Measurements from ENCODE around the gene DTWD1. TPM values are rescaled to one million over a fixed set of nuclear protein-coding genes. Genes with fewer than 3 reads are reported as not detected.

DTWD1 gene
- total and polyA plus RNA-seq, 9 of the 15 experiments (the other 6 are each of a cell fraction or from before 2014, with no cell fraction given), result 23.1 to 76.4 (median 36.5) TPM

DNA sequence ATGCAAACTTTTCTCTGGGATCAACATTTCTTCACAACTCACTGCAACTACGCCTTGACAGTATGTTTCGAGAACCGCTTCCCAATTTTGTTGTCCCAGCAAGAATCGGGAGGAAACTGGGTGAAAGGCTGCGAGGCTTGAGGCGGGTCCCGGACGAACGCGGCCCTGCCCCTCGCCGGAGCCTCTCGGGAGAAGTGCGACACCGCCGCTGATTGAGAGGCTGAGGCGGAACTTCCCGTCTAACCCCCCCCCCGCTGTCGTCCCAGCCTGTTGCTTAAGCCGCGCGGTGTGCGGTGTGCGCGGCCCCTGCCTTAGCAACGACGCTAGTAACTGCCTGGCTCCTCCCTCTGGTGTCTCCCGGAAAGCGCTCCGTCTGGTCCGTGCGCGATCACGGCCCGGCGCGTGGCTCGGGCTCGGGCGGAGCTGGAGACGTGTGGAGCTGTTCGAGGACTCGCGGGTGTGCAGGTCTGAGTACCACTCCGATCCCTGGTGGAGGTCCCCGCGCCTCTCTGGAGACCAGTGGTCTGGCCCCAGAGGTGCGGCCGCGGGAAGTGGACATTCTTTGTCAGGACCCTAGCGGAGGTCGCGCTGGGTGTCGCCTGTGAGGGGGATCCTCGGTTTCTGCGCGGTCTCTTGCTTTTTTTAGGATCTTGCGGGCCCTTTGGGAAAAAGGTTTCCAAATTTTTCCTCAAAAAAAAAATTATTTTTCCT lies at the start of gene DTWD1, which contains the start of gene FAM227B (continued):
- TF ChIP-seq, protein P1, sequence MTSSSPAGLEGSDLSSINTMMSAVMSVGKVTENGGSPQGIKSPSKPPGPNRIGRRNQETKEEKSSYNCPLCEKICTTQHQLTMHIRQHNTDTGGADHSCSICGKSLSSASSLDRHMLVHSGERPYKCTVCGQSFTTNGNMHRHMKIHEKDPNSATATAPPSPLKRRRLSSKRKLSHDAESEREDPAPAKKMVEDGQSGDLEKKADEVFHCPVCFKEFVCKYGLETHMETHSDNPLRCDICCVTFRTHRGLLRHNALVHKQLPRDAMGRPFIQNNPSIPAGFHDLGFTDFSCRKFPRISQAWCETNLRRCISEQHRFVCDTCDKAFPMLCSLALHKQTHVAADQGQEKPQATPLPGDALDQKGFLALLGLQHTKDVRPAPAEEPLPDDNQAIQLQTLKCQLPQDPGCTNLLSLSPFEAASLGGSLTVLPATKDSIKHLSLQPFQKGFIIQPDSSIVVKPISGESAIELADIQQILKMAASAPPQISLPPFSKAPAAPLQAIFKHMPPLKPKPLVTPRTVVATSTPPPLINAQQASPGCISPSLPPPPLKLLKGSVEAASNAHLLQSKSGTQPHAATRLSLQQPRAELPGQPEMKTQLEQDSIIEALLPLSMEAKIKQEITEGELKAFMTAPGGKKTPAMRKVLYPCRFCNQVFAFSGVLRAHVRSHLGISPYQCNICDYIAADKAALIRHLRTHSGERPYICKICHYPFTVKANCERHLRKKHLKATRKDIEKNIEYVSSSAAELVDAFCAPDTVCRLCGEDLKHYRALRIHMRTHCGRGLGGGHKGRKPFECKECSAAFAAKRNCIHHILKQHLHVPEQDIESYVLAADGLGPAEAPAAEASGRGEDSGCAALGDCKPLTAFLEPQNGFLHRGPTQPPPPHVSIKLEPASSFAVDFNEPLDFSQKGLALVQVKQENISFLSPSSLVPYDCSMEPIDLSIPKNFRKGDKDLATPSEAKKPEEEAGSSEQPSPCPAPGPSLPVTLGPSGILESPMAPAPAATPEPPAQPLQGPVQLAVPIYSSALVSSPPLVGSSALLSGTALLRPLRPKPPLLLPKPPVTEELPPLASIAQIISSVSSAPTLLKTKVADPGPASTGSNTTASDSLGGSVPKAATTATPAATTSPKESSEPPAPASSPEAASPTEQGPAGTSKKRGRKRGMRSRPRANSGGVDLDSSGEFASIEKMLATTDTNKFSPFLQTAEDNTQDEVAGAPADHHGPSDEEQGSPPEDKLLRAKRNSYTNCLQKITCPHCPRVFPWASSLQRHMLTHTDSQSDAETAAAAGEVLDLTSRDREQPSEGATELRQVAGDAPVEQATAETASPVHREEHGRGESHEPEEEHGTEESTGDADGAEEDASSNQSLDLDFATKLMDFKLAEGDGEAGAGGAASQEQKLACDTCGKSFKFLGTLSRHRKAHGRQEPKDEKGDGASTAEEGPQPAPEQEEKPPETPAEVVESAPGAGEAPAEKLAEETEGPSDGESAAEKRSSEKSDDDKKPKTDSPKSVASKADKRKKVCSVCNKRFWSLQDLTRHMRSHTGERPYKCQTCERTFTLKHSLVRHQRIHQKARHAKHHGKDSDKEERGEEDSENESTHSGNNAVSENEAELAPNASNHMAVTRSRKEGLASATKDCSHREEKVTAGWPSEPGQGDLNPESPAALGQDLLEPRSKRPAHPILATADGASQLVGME (CRISPR knock-in tag; IDR thresholded peaks at IDR 0.05), result peak; percentile 89
- TF ChIP-seq MTA3 (IDR thresholded peaks at IDR 0.05; ENCODE audit: borderline replicate concordance), result peak; percentile 93; the same call in 1 of the 2 replicates
- TF ChIP-seq RFX1 (IDR thresholded peaks at IDR 0.05), result peak; percentile 93
- TF ChIP-seq ZNF436 (CRISPR knock-in tag; IDR thresholded peaks at IDR 0.05), result no peak
- TF ChIP-seq ASH1L (IDR thresholded peaks at IDR 0.05; ENCODE audit: borderline replicate concordance, low read depth, partially characterized antibody), result no peak
- TF ChIP-seq FOXJ2 (tag; IDR thresholded peaks at IDR 0.05), result peak; percentile 88
- TF ChIP-seq, protein P2, sequence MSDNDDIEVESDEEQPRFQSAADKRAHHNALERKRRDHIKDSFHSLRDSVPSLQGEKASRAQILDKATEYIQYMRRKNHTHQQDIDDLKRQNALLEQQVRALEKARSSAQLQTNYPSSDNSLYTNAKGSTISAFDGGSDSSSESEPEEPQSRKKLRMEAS (CRISPR knock-in tag; IDR thresholded peaks at IDR 0.05), result peak; percentile 95
- TF ChIP-seq BRD9 (IDR thresholded peaks at IDR 0.05; ENCODE audit: low read depth, partially characterized antibody), result no peak
- TF ChIP-seq, protein P3, sequence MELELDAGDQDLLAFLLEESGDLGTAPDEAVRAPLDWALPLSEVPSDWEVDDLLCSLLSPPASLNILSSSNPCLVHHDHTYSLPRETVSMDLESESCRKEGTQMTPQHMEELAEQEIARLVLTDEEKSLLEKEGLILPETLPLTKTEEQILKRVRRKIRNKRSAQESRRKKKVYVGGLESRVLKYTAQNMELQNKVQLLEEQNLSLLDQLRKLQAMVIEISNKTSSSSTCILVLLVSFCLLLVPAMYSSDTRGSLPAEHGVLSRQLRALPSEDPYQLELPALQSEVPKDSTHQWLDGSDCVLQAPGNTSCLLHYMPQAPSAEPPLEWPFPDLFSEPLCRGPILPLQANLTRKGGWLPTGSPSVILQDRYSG (tag; conservative IDR thresholded peaks at IDR 0.05; ENCODE audit: low read depth), result no peak
- no peak for TF ChIP-seq NR2C1 (IDR thresholded peaks at IDR 0.05)
- peak; percentile 54; the same call in 1 of the 2 replicates for TF ChIP-seq NR2C1 (tag; IDR thresholded peaks at IDR 0.05)
- TF ChIP-seq, protein P4, sequence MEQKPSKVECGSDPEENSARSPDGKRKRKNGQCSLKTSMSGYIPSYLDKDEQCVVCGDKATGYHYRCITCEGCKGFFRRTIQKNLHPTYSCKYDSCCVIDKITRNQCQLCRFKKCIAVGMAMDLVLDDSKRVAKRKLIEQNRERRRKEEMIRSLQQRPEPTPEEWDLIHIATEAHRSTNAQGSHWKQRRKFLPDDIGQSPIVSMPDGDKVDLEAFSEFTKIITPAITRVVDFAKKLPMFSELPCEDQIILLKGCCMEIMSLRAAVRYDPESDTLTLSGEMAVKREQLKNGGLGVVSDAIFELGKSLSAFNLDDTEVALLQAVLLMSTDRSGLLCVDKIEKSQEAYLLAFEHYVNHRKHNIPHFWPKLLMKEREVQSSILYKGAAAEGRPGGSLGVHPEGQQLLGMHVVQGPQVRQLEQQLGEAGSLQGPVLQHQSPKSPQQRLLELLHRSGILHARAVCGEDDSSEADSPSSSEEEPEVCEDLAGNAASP (IDR thresholded peaks at IDR 0.05), result no peak
- TF ChIP-seq TBL1XR1 (IDR thresholded peaks at IDR 0.05; ENCODE audit: low read length in 2 of 2), result peak; percentile 26 to 35; a peak in 2 of 4 replicates
- peak; percentile 98 for TF ChIP-seq NCOA1 (IDR thresholded peaks at IDR 0.05; ENCODE audit: low read depth)
- TF ChIP-seq, protein P5, sequence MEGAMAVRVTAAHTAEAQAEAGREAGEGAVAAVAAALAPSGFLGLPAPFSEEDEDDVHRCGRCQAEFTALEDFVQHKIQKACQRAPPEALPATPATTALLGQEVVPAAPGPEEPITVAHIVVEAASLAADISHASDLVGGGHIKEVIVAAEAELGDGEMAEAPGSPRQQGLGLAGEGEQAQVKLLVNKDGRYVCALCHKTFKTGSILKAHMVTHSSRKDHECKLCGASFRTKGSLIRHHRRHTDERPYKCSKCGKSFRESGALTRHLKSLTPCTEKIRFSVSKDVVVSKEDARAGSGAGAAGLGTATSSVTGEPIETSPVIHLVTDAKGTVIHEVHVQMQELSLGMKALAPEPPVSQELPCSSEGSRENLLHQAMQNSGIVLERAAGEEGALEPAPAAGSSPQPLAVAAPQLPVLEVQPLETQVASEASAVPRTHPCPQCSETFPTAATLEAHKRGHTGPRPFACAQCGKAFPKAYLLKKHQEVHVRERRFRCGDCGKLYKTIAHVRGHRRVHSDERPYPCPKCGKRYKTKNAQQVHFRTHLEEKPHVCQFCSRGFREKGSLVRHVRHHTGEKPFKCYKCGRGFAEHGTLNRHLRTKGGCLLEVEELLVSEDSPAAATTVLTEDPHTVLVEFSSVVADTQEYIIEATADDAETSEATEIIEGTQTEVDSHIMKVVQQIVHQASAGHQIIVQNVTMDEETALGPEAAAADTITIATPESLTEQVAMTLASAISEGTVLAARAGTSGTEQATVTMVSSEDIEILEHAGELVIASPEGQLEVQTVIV (CRISPR knock-in tag; IDR thresholded peaks at IDR 0.05; ENCODE audit: borderline replicate concordance), result peak; percentile 86; the same call in 1 of the 2 replicates
